Left lung (tissue), 10 donors: ENCODE measurements around the gene PCID2. TPM values are rescaled to one million over a fixed set of nuclear protein-coding genes. Genes with fewer than 3 reads are reported as not detected.

Experiments
- ATAC-seq: fragments of 200-7000 bp; cut with Tn5 transposase; one replicate; pipeline ENCODE4 v1.9.1; 2020; ENCODE audit warnings: moderate library complexity
- DNase-seq, 4 donors: peaks; one replicate each; pipeline ENCODE4 v3.0.0-alpha.2; 2013 to 2020
- H3K27ac ChIP-seq, 2 donors: fragments of 200-600 bp; sonication (generic) in 1 of 2; one replicate each; pipeline versions ENCODE4 v1.5.0 to v1.8.0; 2020 to 2021
- H3K27me3 ChIP-seq, 2 donors: fragments of 200-600 bp; sonication (generic) in 1 of 2; one replicate each; pipeline versions ENCODE4 v1.5.0 to v1.8.0; 2020 to 2021
- H3K36me3 ChIP-seq, 2 donors: fragments of 200-600 bp; sonication (generic) in 1 of 2; one replicate each; pipeline versions ENCODE4 v1.5.0 to v1.8.0; 2020 to 2021
- H3K4me1 ChIP-seq, 2 donors: fragments of 200-600 bp; one replicate each; pipeline ENCODE4 v1.8.0; 2021
- H3K4me3 ChIP-seq, 2 donors: fragments of 200-600 bp; sonication (generic) in 1 of 2; one replicate each; pipeline versions ENCODE4 v1.5.0 to v1.8.0; 2020 to 2021; ENCODE audit warnings: mild to moderate bottlenecking in 1 of 2
- H3K9me3 ChIP-seq, 2 donors: fragments of 200-600 bp; sonication (generic) in 1 of 2; one replicate each; pipeline versions ENCODE4 v1.5.0 to v1.8.0; 2020 to 2021
- intact Hi-C, 2 donors: fragments of 100-400 bp; cut with DNase I; formaldehyde crosslinking; loops; one replicate each; pipeline versions ENCODE4 v1.11.2 to v1.14.2; 2022
- polyA plus RNA-seq, 6 donors: library from polyadenylated mRNA; unstranded; fragments of 120-200 nt; gene quantifications; one replicate each; pipeline ENCODE4 v1.2.1, GENCODE V29; 2013; ENCODE audit not compliant: insufficient read length in 6 of 6
- total RNA-seq, 2 donors: library from RNA; stranded (reverse); fragmentation: NEBNext Ultra II Directional; extraction: Animal tissue kit (Norgen Biotek cat#: 25700); gene quantifications; one replicate each; pipeline ENCODE4 v1.2.1, GENCODE V29; 2021
- TF ChIP-seq, protein P1 (sequence below), 2 donors: fragments of 200-600 bp; sonication (generic) in 1 of 2; IDR thresholded peaks; one replicate each; pipeline versions ENCODE4 v1.5.0 to v1.8.0; 2021; ENCODE audit warnings: antibody characterized with exemption in 2 of 2
- donor health status: DM: no; HTN: yes; CAD: no.
- donor health status: DM: no; HTN: no; CAD: no.

The PCID2 gene
- total and polyA plus RNA-seq, 8 donors = 30.5 to 79.7 (median 70.9) TPM

DNA sequence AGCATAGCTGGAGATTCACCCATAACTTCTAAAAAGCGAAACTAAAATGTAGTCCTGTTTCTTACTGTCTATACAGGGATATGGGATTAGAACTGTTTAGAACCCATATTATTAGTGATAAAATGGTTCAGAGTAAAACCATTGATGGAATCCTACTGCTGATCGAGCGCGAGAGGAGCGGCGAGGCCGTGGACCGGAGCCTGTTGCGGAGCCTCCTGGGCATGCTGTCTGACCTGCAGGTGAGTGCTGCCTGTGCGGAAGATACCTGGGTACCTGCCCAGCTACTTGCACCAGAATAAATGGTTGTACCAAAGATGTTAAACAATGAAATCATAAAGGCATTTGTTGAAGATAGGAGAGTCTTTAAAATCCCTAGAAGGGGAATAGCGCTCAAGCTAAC is 24.6 kb upstream of the PCID2 start:
- H3K4me1 ChIP-seq = no peaks in the 10 kb centered on the region
- H3K4me3 ChIP-seq = no peak overlapping the region
- no peak overlapping the region for H3K27ac ChIP-seq
- DNase-seq (no peak), ATAC-seq (no peak)
- intact Hi-C loops = no loop called here
- no peaks in the 10 kb centered on the region for H3K27me3 ChIP-seq
- TF ChIP-seq, protein P1, sequence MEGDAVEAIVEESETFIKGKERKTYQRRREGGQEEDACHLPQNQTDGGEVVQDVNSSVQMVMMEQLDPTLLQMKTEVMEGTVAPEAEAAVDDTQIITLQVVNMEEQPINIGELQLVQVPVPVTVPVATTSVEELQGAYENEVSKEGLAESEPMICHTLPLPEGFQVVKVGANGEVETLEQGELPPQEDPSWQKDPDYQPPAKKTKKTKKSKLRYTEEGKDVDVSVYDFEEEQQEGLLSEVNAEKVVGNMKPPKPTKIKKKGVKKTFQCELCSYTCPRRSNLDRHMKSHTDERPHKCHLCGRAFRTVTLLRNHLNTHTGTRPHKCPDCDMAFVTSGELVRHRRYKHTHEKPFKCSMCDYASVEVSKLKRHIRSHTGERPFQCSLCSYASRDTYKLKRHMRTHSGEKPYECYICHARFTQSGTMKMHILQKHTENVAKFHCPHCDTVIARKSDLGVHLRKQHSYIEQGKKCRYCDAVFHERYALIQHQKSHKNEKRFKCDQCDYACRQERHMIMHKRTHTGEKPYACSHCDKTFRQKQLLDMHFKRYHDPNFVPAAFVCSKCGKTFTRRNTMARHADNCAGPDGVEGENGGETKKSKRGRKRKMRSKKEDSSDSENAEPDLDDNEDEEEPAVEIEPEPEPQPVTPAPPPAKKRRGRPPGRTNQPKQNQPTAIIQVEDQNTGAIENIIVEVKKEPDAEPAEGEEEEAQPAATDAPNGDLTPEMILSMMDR (IDR thresholded peaks at IDR 0.05) = no peak
- peaks cover 0 to 95% of the 10 kb centered on the region in 2 donors for H3K36me3 ChIP-seq
- H3K9me3 ChIP-seq = no peaks in the 10 kb centered on the region

DNA sequence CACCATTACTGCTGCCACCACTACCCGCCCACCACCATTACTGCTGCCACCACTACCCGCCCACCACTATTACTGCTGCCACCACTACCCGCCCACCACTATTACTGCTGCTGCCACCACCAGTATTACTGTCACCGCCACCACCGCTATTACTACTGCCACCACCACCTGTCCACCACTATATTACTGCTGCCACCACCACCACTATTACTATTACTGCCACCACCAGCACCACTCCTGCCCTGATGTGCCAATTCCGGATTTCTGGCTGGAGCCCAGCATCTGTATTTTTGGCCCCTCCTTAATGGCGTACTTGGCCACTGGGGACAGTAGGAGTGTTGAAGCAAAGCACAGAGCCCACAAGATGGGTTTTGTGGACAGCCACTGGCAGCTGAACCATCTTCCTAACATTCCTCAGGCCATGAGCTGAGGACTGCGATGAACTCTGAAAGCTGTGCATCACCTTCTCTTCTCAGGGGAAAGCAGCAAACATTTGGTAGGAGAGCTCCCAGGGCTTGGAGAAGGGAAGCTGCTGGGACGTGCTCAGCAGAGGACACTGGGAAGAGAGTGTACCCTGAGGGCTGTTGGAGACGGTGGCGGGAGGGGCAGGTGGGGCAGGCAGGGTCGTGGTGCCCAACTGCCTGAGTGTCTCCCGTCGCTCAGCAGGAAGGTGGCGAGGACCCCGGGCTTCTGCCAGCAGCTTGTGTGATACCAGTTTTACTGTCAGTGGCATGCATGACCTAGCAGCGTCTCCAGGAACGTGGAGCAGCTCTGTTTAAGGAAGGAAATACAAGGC is 23.9 kb upstream of the PCID2 start:
- Histone ChIP-seq H3K4me3 (no peak overlapping the region), H3K27ac (no peak overlapping the region), H3K27me3 (no peaks in the 10 kb centered on the region), H3K4me1 (no peaks in the 10 kb centered on the region), H3K36me3 (peaks cover 0 to 95% of the 10 kb centered on the region in 2 donors), H3K9me3 (no peaks in the 10 kb centered on the region)
- intact Hi-C loops = no loop called here
- no peak for ATAC-seq
- peak in 1 of 4 donors; percentile 54 for DNase-seq
- TF ChIP-seq, protein P1 (IDR thresholded peaks at IDR 0.05) = no peak

DNA sequence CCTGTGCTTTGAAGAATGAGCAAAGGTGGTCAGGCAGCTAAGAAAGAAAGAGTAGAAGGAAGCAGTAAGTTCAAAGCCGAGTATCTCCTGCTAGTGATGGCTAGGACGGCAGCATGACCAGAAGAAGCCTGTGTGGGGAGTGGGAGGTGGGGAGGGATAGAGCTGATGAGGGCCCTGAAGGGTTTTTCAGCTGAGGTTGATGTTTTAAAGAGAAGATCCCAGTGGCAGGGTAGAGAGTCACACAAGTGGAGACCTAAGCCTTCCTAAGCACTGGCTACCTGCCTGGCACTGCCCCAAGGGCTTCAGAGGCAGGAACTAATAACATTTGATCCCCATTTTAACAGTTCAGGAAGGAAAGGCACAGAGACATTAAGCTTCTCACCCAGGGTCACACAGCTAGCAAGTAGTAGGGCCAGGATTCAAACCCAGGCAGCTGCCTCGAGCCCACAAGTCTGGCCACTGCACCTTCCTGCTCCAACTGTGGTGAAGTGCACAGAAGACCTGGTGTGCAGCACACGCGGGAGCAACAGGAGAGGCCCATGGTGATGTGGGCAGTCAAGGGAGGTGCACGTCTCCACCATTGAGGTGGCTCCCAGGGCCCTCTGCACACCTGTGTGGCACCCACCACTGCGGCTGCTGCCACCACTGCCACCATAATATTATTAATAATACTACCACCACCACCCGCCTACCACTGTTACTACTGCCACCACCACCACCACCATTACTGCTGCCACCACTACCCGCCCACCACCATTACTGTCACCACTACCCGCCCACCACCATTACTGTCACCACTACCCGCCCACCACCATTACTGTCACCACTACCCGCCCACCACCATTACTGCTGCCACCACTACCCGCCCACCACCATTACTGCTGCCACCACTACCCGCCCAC is 23.1 kb upstream of the PCID2 start:
- Histone ChIP-seq H3K4me1 (peaks cover 0 to 3% of the 10 kb centered on the region in 2 donors), H3K36me3 (peaks cover 0 to 95% of the 10 kb centered on the region in 2 donors), H3K27me3 (no peaks in the 10 kb centered on the region), H3K27ac (no peak overlapping the region), H3K9me3 (no peaks in the 10 kb centered on the region), H3K4me3 (no peak overlapping the region)
- ATAC-seq (no peak), DNase-seq (peak in 1 of 4 donors; percentile 55)
- TF ChIP-seq, protein P1 (IDR thresholded peaks at IDR 0.05) = no peak
- intact Hi-C loops = no loop called here

DNA sequence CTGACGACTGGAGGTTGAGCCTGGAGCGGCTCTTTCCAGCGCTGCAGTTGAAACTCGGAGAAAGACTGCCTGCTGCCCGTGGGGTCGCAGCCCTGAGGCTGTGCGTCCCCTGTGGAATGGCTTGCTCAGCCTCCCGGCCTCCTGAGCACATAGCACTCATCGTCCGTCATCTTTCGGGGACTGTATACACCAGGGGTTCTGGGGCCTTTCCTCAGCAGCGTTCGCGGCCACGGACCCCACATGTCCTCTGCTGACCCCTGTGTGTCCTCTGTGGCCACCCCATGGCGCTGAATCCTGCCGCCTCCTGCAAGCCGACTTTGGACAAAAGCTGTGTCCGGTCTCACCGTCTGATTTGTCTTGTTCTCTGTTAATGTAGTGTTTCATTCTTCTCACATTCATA is 21.3 kb upstream of the PCID2 start:
- intact Hi-C loops = no loop called here
- TF ChIP-seq, protein P1 (IDR thresholded peaks at IDR 0.05) = no peak
- peaks cover 0 to 3% of the 10 kb centered on the region in 2 donors for H3K4me1 ChIP-seq
- no peaks in the 10 kb centered on the region for H3K27me3 ChIP-seq
- H3K36me3 ChIP-seq = peaks cover 0 to 97% of the 10 kb centered on the region in 2 donors
- peak in 1 of 4 donors; percentile 59 for DNase-seq
- no peak for ATAC-seq
- no peak overlapping the region for H3K27ac ChIP-seq
- no peak overlapping the region for H3K4me3 ChIP-seq
- H3K9me3 ChIP-seq = no peaks in the 10 kb centered on the region

DNA sequence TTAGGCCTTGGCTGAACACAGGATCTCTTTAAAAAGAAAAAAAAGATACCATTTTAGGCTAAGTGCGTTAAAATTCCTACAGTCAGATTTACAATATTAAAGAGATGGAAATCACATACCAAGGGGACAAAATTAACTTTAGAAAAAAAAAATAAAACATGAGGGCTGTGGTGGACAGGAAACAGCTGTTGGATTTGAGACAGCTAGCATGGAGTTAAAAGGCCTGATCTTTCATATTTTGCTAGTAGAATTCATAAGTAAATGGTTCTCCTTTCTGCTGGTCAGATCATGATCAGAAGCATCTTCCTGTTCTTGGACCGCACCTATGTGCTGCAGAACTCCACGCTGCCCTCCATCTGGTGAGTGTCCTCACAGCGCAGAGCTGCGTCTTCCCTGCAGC is 20.7 kb upstream of the PCID2 start:
- peaks cover 0 to 98% of the 10 kb centered on the region in 2 donors for H3K36me3 ChIP-seq
- intact Hi-C loops = no loop called here

More for the DNA sequence above, 20.7 kb upstream of the PCID2 start:
- DNase-seq (peak in 2 of 4 donors; percentile 81 to 86), ATAC-seq (no peak)
- Histone ChIP-seq H3K9me3 (no peaks in the 10 kb centered on the region), H3K4me3 (no peak overlapping the region), H3K27me3 (no peaks in the 10 kb centered on the region), H3K4me1 (peaks cover 0 to 3% of the 10 kb centered on the region in 2 donors), H3K27ac (no peak overlapping the region)
- TF ChIP-seq, protein P1 (IDR thresholded peaks at IDR 0.05) = no peak
